ENCODE results near the gene DNASE1L3.
A peak's percentile ranks its signal among the peaks of the same experiment; 100 is the strongest.

DNASE1L3 gene

DNA sequence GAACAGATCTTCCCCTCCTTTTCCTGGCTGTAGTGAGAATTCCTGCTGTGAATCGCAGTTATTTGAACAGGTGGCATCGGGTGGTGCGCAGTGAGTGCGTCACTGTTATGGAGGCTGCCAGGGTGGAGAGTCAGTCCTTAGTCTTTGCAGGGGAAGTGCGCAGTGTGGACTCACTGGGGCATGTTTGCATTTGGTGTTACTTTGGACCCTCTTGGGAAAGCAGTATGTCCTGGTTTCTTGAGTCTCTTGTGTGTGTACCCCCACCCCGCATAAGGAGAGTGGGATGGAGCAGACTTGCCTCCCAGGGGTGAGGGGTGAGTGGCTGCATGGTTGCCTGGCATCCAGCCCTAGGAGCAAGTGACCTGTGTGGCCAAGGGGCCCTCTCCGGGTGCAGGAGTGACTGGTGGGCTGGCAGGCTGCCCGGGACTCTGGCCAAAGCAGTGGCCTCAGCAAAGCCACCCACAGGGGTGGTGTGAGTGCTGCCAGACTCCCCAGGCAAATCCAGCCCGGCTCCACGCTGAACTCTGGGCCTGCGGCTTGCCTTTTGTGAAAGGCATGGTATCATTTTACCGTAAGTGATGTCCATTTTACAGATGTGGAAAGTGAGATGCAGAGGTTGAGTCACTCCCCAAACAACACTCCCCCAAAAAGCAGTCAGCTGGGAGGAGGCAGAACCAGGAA is 46.4 kb downstream of the DNASE1L3 start:
- no peak for DNase-seq (ENCODE audit: low read depth, low spot score)
- H3K27ac ChIP-seq: peak overlapping the region; percentile 90

DNA sequence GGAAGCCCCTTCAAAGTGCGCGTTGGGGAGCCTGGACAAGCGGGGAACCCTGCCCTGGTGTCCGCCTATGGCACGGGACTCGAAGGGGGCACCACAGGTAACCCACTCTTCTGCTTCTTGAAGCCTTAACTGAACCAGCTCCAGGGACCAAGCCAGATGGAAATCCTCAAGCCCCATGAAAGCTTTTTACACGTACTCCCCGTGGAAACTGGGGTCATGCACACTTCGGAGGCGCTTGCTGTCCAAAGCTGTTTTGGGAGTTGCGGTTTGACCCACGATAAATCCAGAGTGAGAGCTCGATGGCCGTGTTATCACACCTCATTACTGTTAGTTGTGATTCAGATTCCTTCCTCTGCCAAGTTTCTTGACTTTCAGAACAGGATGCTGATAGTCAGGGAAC is 47.5 kb downstream of the DNASE1L3 start:
- peak overlapping the region; percentile 90 for H3K27ac ChIP-seq
- no peak for DNase-seq (ENCODE audit: low read depth, low spot score)

DNA sequence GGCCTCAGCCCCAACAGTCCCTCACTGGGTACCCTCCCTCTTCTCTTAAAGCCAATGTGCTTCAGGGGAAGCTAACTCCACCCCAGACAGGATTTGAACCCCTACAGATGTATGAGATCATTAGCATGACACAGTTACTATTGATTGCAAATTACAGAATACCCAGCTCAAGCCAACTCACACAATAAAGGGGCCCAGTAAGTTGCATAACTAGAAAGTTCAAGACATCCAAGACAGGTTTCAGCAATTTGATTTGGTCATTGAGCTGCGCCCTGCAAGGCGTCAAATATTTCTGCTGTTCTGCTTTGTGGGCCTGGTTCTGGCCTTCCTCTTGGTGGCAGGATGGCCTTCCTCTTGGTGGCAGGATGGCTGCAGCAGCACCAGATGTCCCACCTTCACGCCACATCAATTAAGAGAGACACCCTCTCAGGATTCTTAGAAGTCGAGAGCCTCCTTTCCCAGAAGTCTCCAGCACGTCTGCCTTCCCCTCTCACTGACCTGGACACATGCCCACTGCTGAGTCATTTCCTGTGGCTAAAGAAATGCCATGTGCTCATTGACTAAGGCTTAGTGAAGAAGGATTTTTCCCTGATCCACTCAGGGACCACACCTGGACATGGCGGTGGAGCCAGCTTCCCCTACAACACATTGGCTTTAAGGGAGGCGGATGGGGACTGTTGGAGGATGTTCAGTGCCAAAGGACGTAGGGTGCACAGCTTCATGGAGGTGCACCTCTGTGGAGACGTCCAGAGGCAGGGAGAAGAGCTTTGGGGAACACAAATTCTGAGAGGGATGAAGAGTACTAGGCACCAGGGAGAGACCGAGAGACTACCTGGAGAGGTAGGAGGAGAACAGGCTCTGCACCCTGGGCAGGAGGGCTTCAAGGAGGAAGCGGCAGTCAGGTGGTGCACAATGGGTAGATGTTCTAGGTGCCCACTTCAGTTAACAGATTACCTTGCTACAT is 49.1 kb downstream of the DNASE1L3 start:
- H3K27ac ChIP-seq: peak overlapping the region; percentile 90
- peak; percentile 68 for DNase-seq (ENCODE audit: low read depth, low spot score)

DNA sequence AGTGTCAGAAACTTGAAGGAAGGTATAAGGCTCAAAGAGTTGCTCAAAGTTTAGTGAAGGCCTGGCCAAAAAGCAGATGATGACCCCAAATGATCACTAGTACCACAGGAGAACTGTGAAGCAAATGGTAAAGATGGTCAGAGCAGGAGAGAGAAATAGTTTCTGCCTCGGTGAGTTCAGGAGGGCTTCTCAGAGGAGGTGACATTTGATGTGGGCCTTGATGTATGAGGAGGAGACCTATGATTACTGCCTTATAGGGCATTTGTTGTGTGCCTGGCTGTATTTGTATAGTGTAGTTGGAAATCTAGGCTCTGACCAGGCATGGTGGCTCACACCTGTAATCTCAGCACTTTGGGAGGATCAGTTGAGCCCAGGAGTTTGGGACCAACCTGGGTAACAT is 50.4 kb downstream of the DNASE1L3 start:
- H3K27ac ChIP-seq: peak overlapping the region; percentile 90
- DNase-seq (ENCODE audit: low read depth, low spot score): no peak

DNA sequence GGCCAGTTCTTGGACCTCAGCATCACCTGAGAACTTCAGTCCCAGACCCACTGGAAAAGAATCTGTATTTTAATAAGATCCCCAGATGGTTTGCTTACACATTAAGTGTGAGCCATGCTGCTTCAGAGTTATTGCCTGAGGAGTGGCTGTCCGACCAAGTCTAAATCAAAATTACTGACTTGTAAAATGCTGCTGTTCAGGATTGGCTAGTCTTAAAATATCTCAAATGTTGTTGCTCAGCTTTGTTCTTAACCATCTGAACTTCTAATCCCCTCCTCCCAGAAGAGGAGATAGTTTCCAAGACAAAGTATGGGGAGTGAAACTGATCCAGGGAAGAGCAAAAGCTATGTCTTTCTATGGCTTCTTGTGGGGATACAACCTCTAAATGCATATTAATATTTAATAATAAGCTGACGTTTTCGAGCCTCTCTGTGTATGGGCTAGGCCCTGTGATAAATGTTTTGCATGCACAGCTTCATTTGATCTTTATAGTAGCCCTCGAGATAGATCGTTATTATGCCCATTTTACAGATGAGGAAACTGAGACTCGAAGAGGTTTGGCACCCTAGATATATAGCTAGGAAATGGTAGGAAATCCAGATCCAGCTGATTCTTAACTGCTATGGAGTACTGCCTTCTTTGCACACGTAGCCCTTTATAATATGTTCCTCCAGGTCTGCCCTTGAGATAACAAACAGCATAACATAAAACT is 52.2 kb downstream of the DNASE1L3 start:
- no peak for DNase-seq (ENCODE audit: low read depth, low spot score)
- peak overlapping the region; percentile 12 for H3K27ac ChIP-seq

DNA sequence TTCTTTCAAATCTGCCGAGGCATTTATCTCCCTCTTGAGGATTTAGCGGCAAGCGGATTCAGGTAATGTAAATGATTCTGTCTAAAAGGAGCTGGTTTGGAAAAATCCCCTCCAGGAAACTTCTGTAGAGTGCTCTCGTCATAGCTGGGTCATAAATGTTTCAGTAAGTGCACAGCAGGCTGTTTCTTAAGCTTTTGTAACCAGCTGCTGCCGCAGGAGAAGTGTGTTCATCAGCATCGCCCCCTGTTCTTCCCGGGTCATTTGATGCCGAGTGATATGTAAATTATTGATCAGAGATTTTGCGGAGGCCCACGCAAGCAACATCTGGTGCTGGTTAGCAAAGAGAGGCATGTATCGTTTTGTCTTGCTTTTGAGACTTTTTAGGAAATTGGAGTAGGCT is 53.1 kb downstream of the DNASE1L3 start:
- H3K27ac ChIP-seq: peak overlapping the region; percentile 12
- no peak for DNase-seq (ENCODE audit: low read depth, low spot score)

DNA sequence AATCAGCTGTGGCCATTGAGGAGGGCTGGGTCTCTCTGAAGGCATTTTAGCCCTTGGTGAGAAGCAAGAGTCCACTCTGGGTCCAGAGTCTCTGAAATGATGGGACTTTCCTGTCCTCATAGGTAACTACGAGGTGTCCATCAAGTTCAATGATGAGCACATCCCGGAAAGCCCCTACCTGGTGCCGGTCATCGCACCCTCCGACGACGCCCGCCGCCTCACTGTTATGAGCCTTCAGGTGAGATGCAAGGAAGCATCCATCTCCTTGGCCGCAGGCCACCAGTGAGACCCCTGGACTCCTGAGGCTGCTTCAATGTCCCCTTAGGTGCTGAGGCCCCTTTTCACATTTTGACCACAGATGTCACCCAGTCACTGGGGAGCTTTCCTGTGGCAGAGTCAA is 54.9 kb downstream of the DNASE1L3 start:
- peak overlapping the region; percentile 12 for H3K27ac ChIP-seq
- DNase-seq (ENCODE audit: low read depth, low spot score): no peak

DNA sequence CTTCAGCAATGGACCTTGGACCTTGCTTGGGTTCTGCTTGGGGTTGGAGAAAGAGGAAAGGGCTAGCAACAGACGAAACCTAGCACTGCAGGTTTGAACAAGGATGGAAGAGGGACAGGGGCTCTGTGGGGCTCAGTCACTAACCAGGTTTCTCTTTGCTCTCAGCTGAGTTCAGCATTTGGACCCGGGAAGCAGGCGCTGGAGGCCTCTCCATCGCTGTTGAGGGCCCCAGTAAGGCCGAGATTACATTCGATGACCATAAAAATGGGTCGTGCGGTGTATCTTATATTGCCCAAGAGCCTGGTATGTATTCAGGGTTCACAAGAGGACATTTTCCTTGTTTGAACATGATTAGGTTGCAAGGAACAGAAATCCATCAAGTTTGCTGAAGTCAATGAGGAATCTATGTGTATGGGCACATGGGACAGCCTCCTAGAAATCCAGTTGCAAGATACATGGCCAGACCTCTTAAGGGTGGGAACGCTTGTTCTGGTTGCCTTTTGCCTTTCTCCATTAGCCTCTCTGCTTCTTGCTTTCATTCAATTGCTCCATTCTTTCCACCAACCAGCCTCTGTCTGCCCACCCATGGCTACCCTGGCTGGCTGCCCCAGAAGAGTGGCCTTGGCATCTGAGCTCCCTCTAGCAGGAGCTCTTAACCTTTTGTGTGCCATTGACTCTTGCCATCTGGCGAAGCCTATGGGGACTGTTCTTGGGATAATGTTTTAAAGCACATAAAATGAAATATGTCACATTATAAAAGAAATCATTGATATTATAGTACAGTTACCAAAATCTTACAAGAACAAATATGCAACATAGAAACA is 55.9 kb downstream of the DNASE1L3 start:
- H3K27ac ChIP-seq: no peak overlapping the region
- no peak for DNase-seq (ENCODE audit: low read depth, low spot score)

DNA sequence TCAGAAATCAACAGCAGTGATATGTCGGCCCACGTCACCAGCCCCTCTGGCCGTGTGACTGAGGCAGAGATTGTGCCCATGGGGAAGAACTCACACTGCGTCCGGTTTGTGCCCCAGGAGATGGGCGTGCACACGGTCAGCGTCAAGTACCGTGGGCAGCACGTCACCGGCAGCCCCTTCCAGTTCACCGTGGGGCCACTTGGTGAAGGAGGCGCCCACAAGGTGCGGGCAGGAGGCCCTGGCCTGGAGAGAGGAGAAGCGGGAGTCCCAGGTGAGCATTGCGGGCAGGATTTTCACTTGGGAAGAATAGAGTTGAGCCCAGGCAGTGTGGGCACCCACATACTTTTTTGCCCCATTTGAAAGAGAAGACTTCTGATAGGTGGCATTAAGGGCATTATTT is 57.4 kb downstream of the DNASE1L3 start:
- no peak overlapping the region for H3K27ac ChIP-seq
- DNase-seq (ENCODE audit: low read depth, low spot score): no peak

DNA sequence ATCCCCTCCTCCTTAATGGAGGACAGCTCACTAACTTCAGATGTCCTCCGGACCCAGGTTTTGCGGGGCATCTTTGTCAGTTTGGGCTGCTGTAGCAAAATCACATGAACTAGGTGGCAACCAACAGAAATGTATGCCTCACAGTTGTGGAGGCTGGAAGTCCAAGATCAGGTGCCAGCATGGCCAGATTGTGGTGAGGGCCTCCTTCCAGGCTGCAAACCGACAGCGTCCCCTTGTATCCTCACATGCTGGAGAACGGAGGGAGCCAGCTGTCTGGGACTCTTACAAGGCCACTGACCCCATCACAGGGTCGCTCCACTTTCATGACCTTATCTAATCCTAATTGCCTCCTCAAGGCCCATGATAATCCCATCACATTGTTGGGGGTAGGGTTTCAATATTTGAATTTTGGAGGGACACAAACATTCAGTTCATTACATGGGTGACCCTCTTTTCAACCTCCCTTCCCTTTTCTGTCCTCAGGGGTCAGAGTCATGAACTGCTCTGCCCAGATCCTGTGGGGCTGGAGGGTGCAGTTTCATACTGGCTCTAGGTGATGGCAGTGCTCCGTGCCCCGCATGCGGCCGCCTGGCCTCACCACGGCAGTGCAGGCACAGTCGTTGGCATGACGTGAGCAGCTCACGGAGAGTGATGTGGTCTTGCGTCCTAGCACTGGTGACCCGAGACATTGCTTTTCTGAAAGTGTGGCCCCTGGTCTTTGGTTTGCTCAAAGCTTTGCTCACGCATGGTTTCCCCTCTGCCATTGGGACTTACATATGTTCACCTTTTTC is 58.4 kb downstream of the DNASE1L3 start:
- no peak for DNase-seq (ENCODE audit: low read depth, low spot score)
- H3K27ac ChIP-seq: peak overlapping the region; percentile 29

DNA sequence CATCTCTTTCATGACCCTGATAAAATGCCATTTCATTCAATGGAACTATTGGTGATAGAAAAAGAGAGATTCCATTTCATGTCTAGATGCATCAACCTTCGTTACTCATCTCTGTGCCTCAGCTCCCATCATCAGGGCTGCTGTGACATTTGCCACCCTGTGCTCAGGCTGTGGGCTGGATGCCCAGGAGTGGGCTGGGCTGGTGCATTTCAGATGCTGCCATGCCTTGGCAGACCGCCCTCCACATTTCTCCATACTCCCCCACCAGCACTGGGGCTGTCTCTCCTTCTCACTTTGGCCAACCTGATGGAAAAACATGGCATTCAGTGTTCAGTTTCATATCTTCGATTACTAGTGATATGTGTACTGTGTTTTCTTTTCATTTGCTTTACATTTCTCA is 59.1 kb downstream of the DNASE1L3 start:
- peak overlapping the region; percentile 29 for H3K27ac ChIP-seq
- no peak for DNase-seq (ENCODE audit: low read depth, low spot score)

DNA sequence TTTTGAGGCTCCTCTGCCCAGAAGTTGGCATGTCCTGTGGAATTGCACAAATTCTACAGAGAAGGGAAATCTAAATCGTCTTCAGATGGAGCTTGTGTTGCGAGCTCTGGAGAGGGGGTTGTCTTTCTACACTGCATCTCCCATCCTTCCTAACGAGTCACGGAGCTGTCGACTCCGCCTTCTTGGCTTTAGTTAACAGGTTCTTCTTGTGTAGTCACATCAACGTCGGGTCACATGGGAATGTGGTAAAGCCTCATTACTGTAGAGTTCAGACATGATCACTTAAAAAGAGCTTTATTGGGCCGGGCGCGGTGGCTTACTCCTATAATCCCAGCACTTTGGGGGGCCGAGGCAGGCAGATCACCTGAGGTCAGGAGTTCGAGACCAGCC is 60.0 kb downstream of the DNASE1L3 start:
- DNase-seq (ENCODE audit: low read depth, low spot score): peak; percentile 33

DNA sequence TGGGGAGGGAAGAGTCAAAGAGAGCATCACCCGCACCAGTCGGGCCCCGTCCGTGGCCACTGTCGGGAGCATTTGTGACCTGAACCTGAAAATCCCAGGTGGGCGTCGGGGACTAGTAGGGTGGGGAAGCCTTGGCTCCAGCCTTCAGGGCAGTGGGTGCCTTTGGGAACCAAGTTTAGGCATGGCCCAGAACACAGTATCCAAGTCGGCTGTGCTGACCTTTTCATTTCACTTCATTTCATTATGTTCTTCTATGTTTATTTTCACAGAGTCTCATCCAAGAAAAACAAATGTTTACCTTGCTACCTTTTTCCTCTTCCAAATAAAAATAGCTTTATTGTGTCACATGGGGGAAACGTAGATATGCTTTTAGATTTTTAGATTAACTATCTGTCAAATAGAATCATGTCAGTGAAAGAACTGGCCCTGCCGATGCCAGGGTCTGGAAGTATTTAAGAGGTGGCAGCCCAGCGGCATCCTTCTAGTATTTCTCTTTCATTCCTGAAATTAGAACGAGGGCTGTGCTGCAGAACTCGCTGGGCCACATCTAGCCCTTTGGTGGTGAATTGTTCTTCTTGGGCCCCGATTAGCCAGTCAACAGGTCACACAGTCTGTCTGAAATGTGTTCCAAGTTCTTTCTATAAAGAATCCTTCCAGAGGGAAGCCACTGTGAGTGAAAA is 60.5 kb downstream of the DNASE1L3 start:
- DNase-seq (ENCODE audit: low read depth, low spot score): no peak
- H3K27ac ChIP-seq: peak overlapping the region; percentile 29

More for the DNA sequence above, 60.0 kb downstream of the DNASE1L3 start:
- H3K27ac ChIP-seq: peak overlapping the region; percentile 29

DNA sequence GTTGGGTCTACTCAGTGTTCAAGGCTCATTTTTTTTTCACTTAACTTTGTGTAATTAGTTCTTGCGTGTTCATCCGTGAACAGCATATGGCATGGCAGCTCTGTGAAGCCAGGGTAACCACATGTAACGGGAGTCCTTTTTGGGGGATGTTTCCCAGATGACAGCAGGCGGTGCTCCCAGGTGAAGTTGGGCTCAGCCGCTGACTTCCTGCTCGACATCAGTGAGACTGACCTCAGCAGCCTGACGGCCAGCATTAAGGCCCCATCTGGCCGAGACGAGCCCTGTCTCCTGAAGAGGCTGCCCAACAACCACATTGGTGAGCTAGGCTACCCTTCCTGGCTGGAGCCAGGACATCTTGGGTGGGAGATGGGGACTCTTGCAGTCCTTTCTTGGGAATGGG is 62.7 kb downstream of the DNASE1L3 start:
- no peak overlapping the region for H3K27ac ChIP-seq
- no peak for DNase-seq (ENCODE audit: low read depth, low spot score)

DNA sequence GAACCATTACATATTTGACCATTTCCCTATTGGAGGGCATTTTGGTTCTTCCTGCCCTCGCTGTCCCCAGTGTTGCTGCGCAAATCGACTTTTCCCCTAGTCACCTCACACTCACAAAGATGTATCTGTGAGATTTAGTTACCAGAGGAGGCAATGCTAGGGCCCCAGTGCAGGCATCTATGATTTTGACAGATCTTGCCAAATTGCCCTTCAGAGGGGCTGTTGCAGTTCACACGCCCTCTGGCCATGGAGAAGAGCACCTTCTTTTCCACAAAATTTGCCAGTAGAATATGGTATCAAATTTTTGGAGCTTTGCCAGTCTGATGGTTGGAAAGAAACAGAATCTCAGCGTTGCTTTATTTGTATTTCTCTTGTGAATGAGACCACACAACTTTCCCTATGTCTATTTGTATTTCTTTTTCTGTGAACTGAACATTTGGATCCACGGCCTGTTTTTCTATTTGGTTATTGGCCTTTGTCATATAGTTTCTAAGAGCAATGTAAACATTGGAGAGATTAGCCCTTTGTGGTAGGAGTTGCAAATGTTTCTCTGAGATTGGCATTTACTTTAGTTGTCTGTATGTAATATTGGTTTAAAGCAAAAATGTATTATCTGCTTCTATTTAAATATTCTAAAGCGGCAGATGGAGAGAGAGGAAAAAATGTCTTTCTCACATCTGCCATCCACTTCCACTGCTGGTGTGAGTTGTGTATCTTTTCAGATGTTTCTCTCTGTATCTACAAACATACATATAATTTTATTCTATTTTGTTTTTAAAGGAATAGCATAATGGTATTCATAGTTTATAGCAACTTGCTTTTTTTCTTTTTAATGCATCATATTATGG is 66.1 kb downstream of the DNASE1L3 start:
- DNase-seq (ENCODE audit: low read depth, low spot score): no peak
- no peak overlapping the region for H3K27ac ChIP-seq

DNA sequence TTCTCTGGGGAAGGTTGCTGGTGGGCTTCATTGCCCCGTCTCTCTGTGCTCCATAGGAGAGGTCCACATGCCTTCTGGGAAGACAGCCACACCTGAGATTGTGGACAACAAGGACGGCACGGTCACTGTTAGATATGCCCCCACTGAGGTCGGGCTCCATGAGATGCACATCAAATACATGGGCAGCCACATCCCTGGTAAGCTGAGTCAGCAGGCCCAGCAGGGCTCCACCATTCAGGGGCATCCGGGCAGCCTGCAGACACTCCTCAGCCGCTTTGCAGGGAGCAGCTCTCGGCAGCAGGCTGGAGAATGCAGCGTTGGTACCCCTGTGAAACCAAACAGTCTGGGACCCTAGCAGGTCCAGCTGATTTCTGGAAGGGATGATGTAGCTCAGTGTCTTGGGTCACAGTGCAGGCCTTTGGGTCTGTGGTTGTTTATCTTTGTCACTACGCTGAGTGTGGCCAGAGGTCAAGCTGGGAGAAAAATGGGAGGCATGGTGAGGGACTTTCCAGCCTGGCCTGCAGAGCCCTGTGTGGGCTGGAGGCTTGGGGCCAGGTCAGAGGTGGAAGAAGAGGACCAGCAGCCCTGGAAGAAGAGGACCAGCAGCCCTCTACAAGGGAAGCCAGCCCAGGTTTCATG is 67.2 kb downstream of the DNASE1L3 start:
- no peak overlapping the region for H3K27ac ChIP-seq
- no peak for DNase-seq (ENCODE audit: low read depth, low spot score)

Measured in epithelial cell of prostate (primary cell).